GM12878 (cell line): Measurements from ENCODE around the gene FCHSD2.

Source experiments
- CBX3 ChIP-seq: fragments of 200-600 bp; sonication (generic); IDR thresholded peaks from 2 replicates; pipeline ENCODE4 v1.6.1; 2016; ENCODE audit warnings: low read depth, borderline replicate concordance
- CEBPB ChIP-seq, 2 experiments: fragments of 150-350 bp in 1 of 2; IDR thresholded peaks; 2 replicates each; pipeline ENCODE4 v1.6.1; 2012 to 2014; ENCODE audit warnings: low read depth in 2 of 2, low read length in 2 of 2, borderline replicate concordance in 1 of 2, inconsistent platforms in 1 of 2
- DPF2 ChIP-seq: fragments of 450-650 bp; IDR thresholded peaks from 2 replicates; pipeline ENCODE4 v1.6.1; 2017; ENCODE audit warnings: mild to moderate bottlenecking
- EP300 ChIP-seq, 2 experiments: fragments of 150-350 bp in 1 of 2; IDR thresholded peaks; 2 replicates each; pipeline ENCODE4 v1.6.1; 2011 to 2012; ENCODE audit warnings: low read depth in 2 of 2, low read length in 2 of 2, borderline replicate concordance in 1 of 2, improper control_type of control experiment in 1 of 2, inconsistent platforms in 1 of 2; ENCODE audit not compliant: control insufficient read depth in 1 of 2
- NBN ChIP-seq: fragments of 450-650 bp; IDR thresholded peaks from 2 replicates; pipeline ENCODE4 v1.6.1; 2016
- NFIC ChIP-seq: IDR thresholded peaks from 2 replicates; pipeline ENCODE4 v1.6.1; 2012; ENCODE audit warnings: low read depth, mild to moderate bottlenecking, inconsistent platforms, low read length, moderate library complexity
- NR2C1 ChIP-seq: fragments of 450-650 bp; IDR thresholded peaks from 2 replicates; pipeline ENCODE4 v1.6.1; 2017; ENCODE audit warnings: antibody characterized with exemption, mild to moderate bottlenecking, moderate library complexity
- NR2F1 ChIP-seq: fragments of 450-650 bp; conservative IDR thresholded peaks from 2 replicates; pipeline ENCODE4 v1.6.1; 2017; ENCODE audit warnings: mild to moderate bottlenecking
- POLR2A ChIP-seq: IDR thresholded peaks from 2 replicates; pipeline ENCODE4 v1.6.1; 2011; ENCODE audit warnings: low read depth, mild to moderate bottlenecking, low read length
- TF ChIP-seq, protein P1 (sequence below), 3 experiments: IDR thresholded peaks in 2 of 3; conservative IDR thresholded peaks in 1 of 3; 2 replicates each; pipeline ENCODE4 v1.5.1; 2011; ENCODE audit warnings: low read depth in 3 of 3, low read length in 3 of 3, mild to moderate bottlenecking in 3 of 3, control low read depth in 2 of 3, moderate library complexity in 2 of 3, inconsistent platforms in 1 of 3, mixed read lengths in 1 of 3; ENCODE audit not compliant: control insufficient read depth in 2 of 3, insufficient read depth in 1 of 3; ENCODE audit errors: extremely low read depth in 1 of 3
- TF ChIP-seq, protein P2 (sequence below): fragments of 450-650 bp; IDR thresholded peaks from 2 replicates; pipeline ENCODE4 v1.6.1; 2017; ENCODE audit warnings: mild to moderate bottlenecking
- TF ChIP-seq, protein P3 (sequence below): fragments of 450-650 bp; formaldehyde crosslinking; IDR thresholded peaks from 2 replicates; pipeline ENCODE4 v1.5.0; 2022; ENCODE audit warnings: mild to moderate bottlenecking, missing genetic modification characterization
- TF ChIP-seq, protein P4 (sequence below): IDR thresholded peaks from 2 replicates; pipeline ENCODE4 v1.6.1; 2012; ENCODE audit warnings: mild to moderate bottlenecking, low read depth, low read length
- TF ChIP-seq, protein P5 (sequence below): IDR thresholded peaks from 2 replicates; pipeline ENCODE4 v1.6.1; 2011; ENCODE audit warnings: borderline replicate concordance, low read depth, mild to moderate bottlenecking, moderate library complexity, mixed read lengths, low read length; ENCODE audit not compliant: insufficient read depth; ENCODE audit errors: extremely low read length

DNA sequence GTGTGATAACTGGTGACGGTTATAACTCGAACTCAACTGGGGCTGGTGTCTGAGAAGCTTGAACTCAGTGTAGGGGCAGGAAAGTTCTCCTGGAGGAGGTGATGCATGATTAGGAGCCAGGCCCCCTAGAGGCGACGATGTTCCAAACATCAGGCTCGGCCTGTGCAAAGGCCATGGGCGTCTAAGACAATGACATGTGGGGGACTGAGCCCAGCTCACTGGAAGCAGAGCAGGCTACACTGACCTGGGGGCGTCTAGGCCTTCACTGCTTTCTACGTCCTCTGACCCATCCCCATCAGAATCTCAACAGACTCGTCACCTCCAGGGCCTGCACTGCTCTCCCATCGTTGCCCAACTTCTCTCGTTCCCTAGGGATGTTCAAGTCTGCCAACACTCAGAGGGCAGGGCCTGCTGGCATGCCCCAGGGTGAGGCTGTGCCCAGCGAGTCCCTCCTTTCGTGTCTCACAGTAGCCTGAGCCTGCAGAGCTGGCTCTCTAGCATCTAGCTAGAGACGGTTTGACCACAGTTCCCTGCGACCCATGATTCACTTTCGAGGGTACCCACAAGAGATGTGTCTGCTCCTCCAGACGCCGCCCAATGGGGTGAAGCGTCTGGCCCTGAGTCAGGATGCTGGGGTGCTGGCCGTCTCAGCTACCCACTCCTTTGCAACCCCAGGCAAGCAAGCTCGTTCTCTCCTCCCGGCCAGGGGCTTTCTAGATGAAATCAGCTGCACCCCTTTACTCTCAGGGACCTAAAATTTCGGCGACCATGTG is 329.0 kb downstream of the FCHSD2 start:
- no peak for TF ChIP-seq NR2F1
- TF ChIP-seq POLR2A: no peak; the same call in 1 of the 2 replicates
- TF ChIP-seq NR2C1: no peak
- TF ChIP-seq, protein P1, sequence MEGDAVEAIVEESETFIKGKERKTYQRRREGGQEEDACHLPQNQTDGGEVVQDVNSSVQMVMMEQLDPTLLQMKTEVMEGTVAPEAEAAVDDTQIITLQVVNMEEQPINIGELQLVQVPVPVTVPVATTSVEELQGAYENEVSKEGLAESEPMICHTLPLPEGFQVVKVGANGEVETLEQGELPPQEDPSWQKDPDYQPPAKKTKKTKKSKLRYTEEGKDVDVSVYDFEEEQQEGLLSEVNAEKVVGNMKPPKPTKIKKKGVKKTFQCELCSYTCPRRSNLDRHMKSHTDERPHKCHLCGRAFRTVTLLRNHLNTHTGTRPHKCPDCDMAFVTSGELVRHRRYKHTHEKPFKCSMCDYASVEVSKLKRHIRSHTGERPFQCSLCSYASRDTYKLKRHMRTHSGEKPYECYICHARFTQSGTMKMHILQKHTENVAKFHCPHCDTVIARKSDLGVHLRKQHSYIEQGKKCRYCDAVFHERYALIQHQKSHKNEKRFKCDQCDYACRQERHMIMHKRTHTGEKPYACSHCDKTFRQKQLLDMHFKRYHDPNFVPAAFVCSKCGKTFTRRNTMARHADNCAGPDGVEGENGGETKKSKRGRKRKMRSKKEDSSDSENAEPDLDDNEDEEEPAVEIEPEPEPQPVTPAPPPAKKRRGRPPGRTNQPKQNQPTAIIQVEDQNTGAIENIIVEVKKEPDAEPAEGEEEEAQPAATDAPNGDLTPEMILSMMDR (IDR thresholded peaks at IDR 0.05 in 2 of 3, conservative IDR thresholded peaks at IDR 0.05 in 1 of 3; ENCODE audit: control insufficient read depth in 2 of 3, extremely low read depth in 1 of 3, insufficient read depth in 1 of 3, low read depth in 3 of 3, low read length in 3 of 3): peak; percentile 78 to 87 (median 82)
- peak; percentile 28; the same call in 1 of the 2 replicates for TF ChIP-seq NBN
- TF ChIP-seq, protein P2, sequence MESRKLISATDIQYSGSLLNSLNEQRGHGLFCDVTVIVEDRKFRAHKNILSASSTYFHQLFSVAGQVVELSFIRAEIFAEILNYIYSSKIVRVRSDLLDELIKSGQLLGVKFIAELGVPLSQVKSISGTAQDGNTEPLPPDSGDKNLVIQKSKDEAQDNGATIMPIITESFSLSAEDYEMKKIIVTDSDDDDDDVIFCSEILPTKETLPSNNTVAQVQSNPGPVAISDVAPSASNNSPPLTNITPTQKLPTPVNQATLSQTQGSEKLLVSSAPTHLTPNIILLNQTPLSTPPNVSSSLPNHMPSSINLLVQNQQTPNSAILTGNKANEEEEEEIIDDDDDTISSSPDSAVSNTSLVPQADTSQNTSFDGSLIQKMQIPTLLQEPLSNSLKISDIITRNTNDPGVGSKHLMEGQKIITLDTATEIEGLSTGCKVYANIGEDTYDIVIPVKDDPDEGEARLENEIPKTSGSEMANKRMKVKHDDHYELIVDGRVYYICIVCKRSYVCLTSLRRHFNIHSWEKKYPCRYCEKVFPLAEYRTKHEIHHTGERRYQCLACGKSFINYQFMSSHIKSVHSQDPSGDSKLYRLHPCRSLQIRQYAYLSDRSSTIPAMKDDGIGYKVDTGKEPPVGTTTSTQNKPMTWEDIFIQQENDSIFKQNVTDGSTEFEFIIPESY: no peak
- no peak for TF ChIP-seq CBX3
- no peak for TF ChIP-seq CEBPB (IDR thresholded peaks at IDR 0.05; ENCODE audit: borderline replicate concordance in 1 of 2, low read depth in 2 of 2, low read length in 2 of 2)
- TF ChIP-seq, protein P3, sequence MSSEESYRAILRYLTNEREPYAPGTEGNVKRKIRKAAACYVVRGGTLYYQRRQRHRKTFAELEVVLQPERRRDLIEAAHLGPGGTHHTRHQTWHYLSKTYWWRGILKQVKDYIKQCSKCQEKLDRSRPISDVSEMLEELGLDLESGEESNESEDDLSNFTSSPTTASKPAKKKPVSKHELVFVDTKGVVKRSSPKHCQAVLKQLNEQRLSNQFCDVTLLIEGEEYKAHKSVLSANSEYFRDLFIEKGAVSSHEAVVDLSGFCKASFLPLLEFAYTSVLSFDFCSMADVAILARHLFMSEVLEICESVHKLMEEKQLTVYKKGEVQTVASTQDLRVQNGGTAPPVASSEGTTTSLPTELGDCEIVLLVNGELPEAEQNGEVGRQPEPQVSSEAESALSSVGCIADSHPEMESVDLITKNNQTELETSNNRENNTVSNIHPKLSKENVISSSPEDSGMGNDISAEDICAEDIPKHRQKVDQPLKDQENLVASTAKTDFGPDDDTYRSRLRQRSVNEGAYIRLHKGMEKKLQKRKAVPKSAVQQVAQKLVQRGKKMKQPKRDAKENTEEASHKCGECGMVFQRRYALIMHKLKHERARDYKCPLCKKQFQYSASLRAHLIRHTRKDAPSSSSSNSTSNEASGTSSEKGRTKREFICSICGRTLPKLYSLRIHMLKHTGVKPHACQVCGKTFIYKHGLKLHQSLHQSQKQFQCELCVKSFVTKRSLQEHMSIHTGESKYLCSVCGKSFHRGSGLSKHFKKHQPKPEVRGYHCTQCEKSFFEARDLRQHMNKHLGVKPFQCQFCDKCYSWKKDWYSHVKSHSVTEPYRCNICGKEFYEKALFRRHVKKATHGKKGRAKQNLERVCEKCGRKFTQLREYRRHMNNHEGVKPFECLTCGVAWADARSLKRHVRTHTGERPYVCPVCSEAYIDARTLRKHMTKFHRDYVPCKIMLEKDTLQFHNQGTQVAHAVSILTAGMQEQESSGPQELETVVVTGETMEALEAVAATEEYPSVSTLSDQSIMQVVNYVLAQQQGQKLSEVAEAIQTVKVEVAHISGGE (CRISPR knock-in tag): no peak
- TF ChIP-seq, protein P4, sequence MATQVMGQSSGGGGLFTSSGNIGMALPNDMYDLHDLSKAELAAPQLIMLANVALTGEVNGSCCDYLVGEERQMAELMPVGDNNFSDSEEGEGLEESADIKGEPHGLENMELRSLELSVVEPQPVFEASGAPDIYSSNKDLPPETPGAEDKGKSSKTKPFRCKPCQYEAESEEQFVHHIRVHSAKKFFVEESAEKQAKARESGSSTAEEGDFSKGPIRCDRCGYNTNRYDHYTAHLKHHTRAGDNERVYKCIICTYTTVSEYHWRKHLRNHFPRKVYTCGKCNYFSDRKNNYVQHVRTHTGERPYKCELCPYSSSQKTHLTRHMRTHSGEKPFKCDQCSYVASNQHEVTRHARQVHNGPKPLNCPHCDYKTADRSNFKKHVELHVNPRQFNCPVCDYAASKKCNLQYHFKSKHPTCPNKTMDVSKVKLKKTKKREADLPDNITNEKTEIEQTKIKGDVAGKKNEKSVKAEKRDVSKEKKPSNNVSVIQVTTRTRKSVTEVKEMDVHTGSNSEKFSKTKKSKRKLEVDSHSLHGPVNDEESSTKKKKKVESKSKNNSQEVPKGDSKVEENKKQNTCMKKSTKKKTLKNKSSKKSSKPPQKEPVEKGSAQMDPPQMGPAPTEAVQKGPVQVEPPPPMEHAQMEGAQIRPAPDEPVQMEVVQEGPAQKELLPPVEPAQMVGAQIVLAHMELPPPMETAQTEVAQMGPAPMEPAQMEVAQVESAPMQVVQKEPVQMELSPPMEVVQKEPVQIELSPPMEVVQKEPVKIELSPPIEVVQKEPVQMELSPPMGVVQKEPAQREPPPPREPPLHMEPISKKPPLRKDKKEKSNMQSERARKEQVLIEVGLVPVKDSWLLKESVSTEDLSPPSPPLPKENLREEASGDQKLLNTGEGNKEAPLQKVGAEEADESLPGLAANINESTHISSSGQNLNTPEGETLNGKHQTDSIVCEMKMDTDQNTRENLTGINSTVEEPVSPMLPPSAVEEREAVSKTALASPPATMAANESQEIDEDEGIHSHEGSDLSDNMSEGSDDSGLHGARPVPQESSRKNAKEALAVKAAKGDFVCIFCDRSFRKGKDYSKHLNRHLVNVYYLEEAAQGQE: no peak
- no peak for TF ChIP-seq EP300 (IDR thresholded peaks at IDR 0.05; ENCODE audit: borderline replicate concordance in 1 of 2, control insufficient read depth in 1 of 2, low read depth in 2 of 2, low read length in 2 of 2)
- TF ChIP-seq, protein P5, sequence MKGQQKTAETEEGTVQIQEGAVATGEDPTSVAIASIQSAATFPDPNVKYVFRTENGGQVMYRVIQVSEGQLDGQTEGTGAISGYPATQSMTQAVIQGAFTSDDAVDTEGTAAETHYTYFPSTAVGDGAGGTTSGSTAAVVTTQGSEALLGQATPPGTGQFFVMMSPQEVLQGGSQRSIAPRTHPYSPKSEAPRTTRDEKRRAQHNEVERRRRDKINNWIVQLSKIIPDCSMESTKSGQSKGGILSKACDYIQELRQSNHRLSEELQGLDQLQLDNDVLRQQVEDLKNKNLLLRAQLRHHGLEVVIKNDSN: no peak
- no peak for TF ChIP-seq NFIC
- TF ChIP-seq DPF2: no peak
